Esophagus muscularis mucosa (tissue), 4 donors: ENCODE data around the gene AUTS2.

Experiments
- EP300 ChIP-seq: sonication (generic); formaldehyde crosslinking; IDR thresholded peaks from one replicate; pipeline ENCODE4 v1.6.1; 2017; ENCODE audit warnings: antibody characterized with exemption
- POLR2AphosphoS5 ChIP-seq, 2 donors: sonication (generic); formaldehyde crosslinking; IDR thresholded peaks; one replicate each; pipeline ENCODE4 v1.6.1; 2017; ENCODE audit warnings: antibody characterized with exemption in 2 of 2
- TF ChIP-seq, protein P1 (sequence below), 3 experiments: fragments of 200-600 bp in 2 of 3; fragments of 450-650 bp in 1 of 3; sonication (generic) in 2 of 3; IDR thresholded peaks; one replicate each; pipeline ENCODE4 v1.5.1; 2017 to 2019; ENCODE audit warnings: antibody characterized with exemption in 3 of 3, mild to moderate bottlenecking in 2 of 3, moderate library complexity in 1 of 3

DNA sequence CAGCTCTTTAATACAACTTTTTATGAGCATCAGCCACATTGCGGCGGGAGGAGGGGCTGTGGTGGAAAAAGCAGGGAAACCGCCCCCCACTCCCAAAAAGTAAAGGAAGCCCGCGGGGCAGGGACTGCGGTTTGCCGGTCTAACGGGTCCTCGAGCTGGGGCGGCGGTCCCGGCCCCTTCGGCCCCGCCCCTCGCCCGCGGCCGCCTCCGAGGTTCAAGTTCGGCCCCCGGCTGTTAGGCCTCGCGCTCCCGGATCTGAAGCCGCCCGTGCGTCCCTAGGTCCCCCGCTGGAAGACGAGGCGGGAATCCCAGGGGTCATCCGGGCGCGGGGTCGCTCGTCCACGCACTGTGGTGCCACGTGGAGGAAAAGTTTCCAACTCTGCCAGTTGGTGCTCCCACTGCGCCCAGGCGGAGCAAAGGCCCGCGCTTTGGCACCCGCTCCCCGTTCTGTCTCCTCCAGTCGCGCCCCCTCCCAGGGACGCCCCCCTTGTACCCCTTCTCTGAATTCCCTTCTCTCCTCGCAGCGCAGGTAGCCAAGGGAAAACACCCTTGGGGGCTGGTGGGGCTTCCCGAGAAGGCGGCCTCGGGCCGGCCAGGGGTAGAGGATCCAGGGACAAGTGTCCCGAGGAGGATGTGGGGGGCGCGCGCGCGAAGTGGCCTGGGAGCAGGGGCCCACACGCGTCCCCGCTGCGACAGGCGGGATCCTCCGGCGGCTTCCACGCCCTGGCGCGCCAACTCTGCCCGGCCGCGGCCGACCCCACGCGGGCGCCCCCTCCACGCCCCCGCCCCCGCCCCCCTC, 798 bp upstream of the AUTS2 start:
- TF ChIP-seq, protein P1, sequence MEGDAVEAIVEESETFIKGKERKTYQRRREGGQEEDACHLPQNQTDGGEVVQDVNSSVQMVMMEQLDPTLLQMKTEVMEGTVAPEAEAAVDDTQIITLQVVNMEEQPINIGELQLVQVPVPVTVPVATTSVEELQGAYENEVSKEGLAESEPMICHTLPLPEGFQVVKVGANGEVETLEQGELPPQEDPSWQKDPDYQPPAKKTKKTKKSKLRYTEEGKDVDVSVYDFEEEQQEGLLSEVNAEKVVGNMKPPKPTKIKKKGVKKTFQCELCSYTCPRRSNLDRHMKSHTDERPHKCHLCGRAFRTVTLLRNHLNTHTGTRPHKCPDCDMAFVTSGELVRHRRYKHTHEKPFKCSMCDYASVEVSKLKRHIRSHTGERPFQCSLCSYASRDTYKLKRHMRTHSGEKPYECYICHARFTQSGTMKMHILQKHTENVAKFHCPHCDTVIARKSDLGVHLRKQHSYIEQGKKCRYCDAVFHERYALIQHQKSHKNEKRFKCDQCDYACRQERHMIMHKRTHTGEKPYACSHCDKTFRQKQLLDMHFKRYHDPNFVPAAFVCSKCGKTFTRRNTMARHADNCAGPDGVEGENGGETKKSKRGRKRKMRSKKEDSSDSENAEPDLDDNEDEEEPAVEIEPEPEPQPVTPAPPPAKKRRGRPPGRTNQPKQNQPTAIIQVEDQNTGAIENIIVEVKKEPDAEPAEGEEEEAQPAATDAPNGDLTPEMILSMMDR (IDR thresholded peaks at IDR 0.05), result no peak
- TF ChIP-seq POLR2AphosphoS5 (IDR thresholded peaks at IDR 0.05), result no peak
- no peak for TF ChIP-seq EP300
